AML-193 (cell line): ENCODE measurements around the gene GEN1.

Experiments used
- DNase-seq, 2 experiments: peaks; one replicate each; lab custom pipeline; 2025; lab: John Stamatoyannopoulos, UW

The GEN1 gene

GRCh38 chr2:17827785-17828184, 73.8 kb downstream of the GEN1 start:
- no peak for DNase-seq

- no peak for DNase-seq
Measured at GRCh38 chr2:17830053-17831034, 76.4 kb downstream of the GEN1 start.

- no peak for DNase-seq
Measured at GRCh38 chr2:17835516-17835915, 81.6 kb downstream of the GEN1 start.
